Testis (tissue), 3 donors: ENCODE results near the gene PLXNB1. TPM values are rescaled to one million over a fixed set of nuclear protein-coding genes. Genes with fewer than 3 reads are reported as not detected.

Source experiments
- DNase-seq: peaks from one replicate; pipeline ENCODE4 v3.0.0-alpha.2; 2019
- H3K27ac ChIP-seq, 2 donors: fragments of 200-600 bp; sonication (generic); one replicate each; pipeline ENCODE4 v1.5.1; 2019
- H3K27me3 ChIP-seq: fragments of 200-600 bp; sonication (generic); one replicate; pipeline ENCODE4 v1.5.1; 2019
- H3K36me3 ChIP-seq: fragments of 200-600 bp; sonication (generic); one replicate; pipeline ENCODE4 v1.5.1; 2017; ENCODE audit warnings: low read depth; ENCODE audit errors: missing control alignments
- H3K4me1 ChIP-seq: fragments of 200-600 bp; sonication (generic); one replicate; pipeline ENCODE4 v1.5.1; 2019
- H3K4me3 ChIP-seq, 2 donors: fragments of 200-600 bp; sonication (generic); one replicate each; pipeline ENCODE4 v1.5.1; 2017 to 2019
- H3K9me3 ChIP-seq: fragments of 200-600 bp; sonication (generic); one replicate; pipeline ENCODE4 v1.5.1; 2017
- CTCF ChIP-seq, 3 experiments: fragments of 450-650 bp in 2 of 3; fragments of 200-600 bp in 1 of 3; sonication (generic) in 1 of 3; IDR thresholded peaks; one replicate each; pipeline ENCODE4 v1.5.1; 2016 to 2019; ENCODE audit warnings: antibody characterized with exemption in 3 of 3, mild to moderate bottlenecking in 2 of 3, moderate library complexity in 1 of 3
- POLR2A ChIP-seq: fragments of 450-650 bp; IDR thresholded peaks from one replicate; pipeline ENCODE4 v1.6.1; 2017; ENCODE audit warnings: antibody characterized with exemption, mild to moderate bottlenecking, moderate library complexity
- WGBS, 2 donors: methylation state at CpG; one replicate each; pipeline ENCODE4 v1.1.5; 2018; 5-methylcytosine and 5-hydroxymethylcytosine counted together
- intact Hi-C: fragments of 100-400 bp; cut with DNase I; formaldehyde crosslinking; loops from one replicate; pipeline ENCODE4 v1.15.1; 2023; ENCODE audit warnings: low total_unique reads
- polyA plus RNA-seq: library from polyadenylated mRNA; stranded (reverse); fragments of 350-450 nt; fragmentation: Illumina TruSeq; extraction: RNeasy Lipid Tissue Mini Kit (QIAGEN cat#74804); gene quantifications from one replicate; pipeline ENCODE4 v1.2.3, GENCODE V29; 2014; ENCODE audit warnings: low read depth, low replicate concordance; ENCODE audit not compliant: insufficient read depth
- total RNA-seq, 2 donors: library from RNA; depleted of rRNA; stranded (reverse); fragments of >200 nt; gene quantifications; one replicate each; pipeline ENCODE4 v1.2.3, GENCODE V29; 2016

The PLXNB1 gene
- total and polyA plus RNA-seq, 3 donors from 2014 or later = 41.5 to 79.2 (median 70.2) TPM

- no peak for DNase-seq
- no peak overlapping the region for H3K4me3 ChIP-seq
- WGBS, 2 donors = 80 to 91% methylated on average over 1 to 14 of the region's 14 CpGs
- intact Hi-C loops = no loop called here
- no peaks in the 10 kb centered on the region for H3K36me3 ChIP-seq
- no peak for TF ChIP-seq POLR2A
- no peak for TF ChIP-seq CTCF (IDR thresholded peaks at IDR 0.05)
- H3K27me3 ChIP-seq = no peaks in the 10 kb centered on the region
- no peaks in the 10 kb centered on the region for H3K4me1 ChIP-seq
- no peaks in the 10 kb centered on the region for H3K9me3 ChIP-seq
- H3K27ac ChIP-seq = no peak overlapping the region
Observed at GRCh38 chr3:48416091-48416505, 13.8 kb downstream of the PLXNB1 start.

GRCh38 chr3:48415251-48415953 lies 14.5 kb downstream of the PLXNB1 start:
- Histone ChIP-seq H3K36me3 (no peaks in the 10 kb centered on the region), H3K4me1 (no peaks in the 10 kb centered on the region), H3K27me3 (no peaks in the 10 kb centered on the region), H3K9me3 (no peaks in the 10 kb centered on the region), H3K27ac (no peak overlapping the region), H3K4me3 (no peak overlapping the region)
- DNase-seq = no peak
- 86 to 93% methylated on average over 22 to 24 of the region's 24 CpGs for WGBS, 2 donors
- TF ChIP-seq CTCF (IDR thresholded peaks at IDR 0.05) (no peak), POLR2A (no peak)
- intact Hi-C loops = no loop called here

GRCh38 chr3:48414376-48415250 lies 15.3 kb downstream of the PLXNB1 start:
- H3K27me3 ChIP-seq = no peaks in the 10 kb centered on the region
- no peaks in the 10 kb centered on the region for H3K36me3 ChIP-seq
- H3K4me1 ChIP-seq = no peaks in the 10 kb centered on the region
- intact Hi-C loops = no loop called here
- WGBS, 2 donors = 88 to 91% methylated on average over 21 to 22 of the region's 25 CpGs
- TF ChIP-seq CTCF (IDR thresholded peaks at IDR 0.05) (no peak), POLR2A (no peak)
- DNase-seq = no peak
- no peak overlapping the region for H3K27ac ChIP-seq
- H3K9me3 ChIP-seq = no peaks in the 10 kb centered on the region
- H3K4me3 ChIP-seq = no peak overlapping the region

- Histone ChIP-seq H3K4me3 (no peak overlapping the region), H3K27me3 (no peaks in the 10 kb centered on the region), H3K4me1 (no peaks in the 10 kb centered on the region), H3K9me3 (no peaks in the 10 kb centered on the region), H3K27ac (no peak overlapping the region), H3K36me3 (no peaks in the 10 kb centered on the region)
- intact Hi-C loops = no loop called here
- TF ChIP-seq CTCF (IDR thresholded peaks at IDR 0.05) = no peak
- no peak for TF ChIP-seq POLR2A
- WGBS, 2 donors = 92 to 93% methylated on average over 9 of the region's 14 CpGs
- DNase-seq = no peak
Observed at GRCh38 chr3:48413611-48414010, 16.3 kb downstream of the PLXNB1 start.
